ENCODE data around the gene KIAA1191.
A peak's percentile ranks its signal among the peaks of the same experiment; 100 is the strongest.
"Not testable (repeated sequence)": the region's sequence is repeated elsewhere in the genome, so short reads cannot be mapped to it uniquely, and the experiment has no call there.

KIAA1191 gene

GRCh38 chr5:176361437-176362232, at the start of gene KIAA1191:
Gene KIAA1191, minus strand, starts transcription at chr5:176361764. Its CDS starts 2,256 bp downstream, at chr5:176359508.
- DNase-seq: peak; percentile 93

- DNase-seq: peak; percentile 51
Observed at GRCh38 chr5:176410486-176411180, 49.1 kb upstream of the KIAA1191 start.

- DNase-seq: no peak
Observed at GRCh38 chr5:176409765-176410164, 48.2 kb upstream of the KIAA1191 start.

GRCh38 chr5:176408590-176408989, 47.0 kb upstream of the KIAA1191 start:
- DNase-seq: no peak

- not testable (repeated sequence) for DNase-seq
Observed at GRCh38 chr5:176408252-176408573, 46.6 kb upstream of the KIAA1191 start.

- DNase-seq: no peak
Observed at GRCh38 chr5:176407456-176408251, 46.1 kb upstream of the KIAA1191 start.

GRCh38 chr5:176406436-176407052, 45.0 kb upstream of the KIAA1191 start:
- peak; percentile 88 for DNase-seq

- DNase-seq: no peak
Observed at GRCh38 chr5:176405656-176406435, 44.3 kb upstream of the KIAA1191 start.

GRCh38 chr5:176401281-176402205, 40.0 kb upstream of the KIAA1191 start:
- no peak for DNase-seq

GRCh38 chr5:176400382-176401156, 39.0 kb upstream of the KIAA1191 start:
- DNase-seq: no peak

- DNase-seq: no peak
Observed at GRCh38 chr5:176397736-176398420, 36.3 kb upstream of the KIAA1191 start.

GRCh38 chr5:176396330-176396729, 34.8 kb upstream of the KIAA1191 start:
- peak; percentile 90 for DNase-seq

GRCh38 chr5:176394881-176395675, 33.5 kb upstream of the KIAA1191 start:
- DNase-seq: no peak

GRCh38 chr5:176394096-176394495, 32.5 kb upstream of the KIAA1191 start:
- no peak for DNase-seq

GRCh38 chr5:176392526-176392925, 31.0 kb upstream of the KIAA1191 start:
- no peak for DNase-seq

- DNase-seq: no peak
Observed at GRCh38 chr5:176391999-176392398, 30.4 kb upstream of the KIAA1191 start.

GRCh38 chr5:176391479-176391878, 29.9 kb upstream of the KIAA1191 start:
- no peak for DNase-seq
